Immature natural killer cell (primary cell): ENCODE data around the gene FOXN1. TPM values are rescaled to one million over a fixed set of nuclear protein-coding genes. Genes with fewer than 3 reads are reported as not detected.
"Not testable (repeated sequence)": the region's sequence is repeated elsewhere in the genome, so short reads cannot be mapped to it uniquely, and the experiment has no call there.

Experiments used
- DNase-seq, 3 donors: peaks; one replicate each; pipeline ENCODE4 v3.0.0; 2022; ENCODE audit warnings: mixed read lengths in 1 of 3
- H3K27ac Mint-ChIP-seq, 6 donors: one replicate each; pipeline ENCODE4 v1.8.0; 2020; ENCODE audit warnings: mixed read lengths in 6 of 6, mild to moderate bottlenecking in 5 of 6, inconsistent platforms in 4 of 6, moderate library complexity in 3 of 6
- H3K27me3 Mint-ChIP-seq, 3 donors: one replicate each; pipeline ENCODE4 v1.8.0; 2020 to 2021; ENCODE audit warnings: low read depth in 3 of 3, mild to moderate bottlenecking in 3 of 3, mixed read lengths in 3 of 3, moderate library complexity in 3 of 3, inconsistent platforms in 1 of 3
- H3K36me3 Mint-ChIP-seq, 3 donors: one replicate each; pipeline ENCODE4 v1.8.0; 2020; ENCODE audit warnings: mixed read lengths in 3 of 3, inconsistent platforms in 2 of 3, mild to moderate bottlenecking in 2 of 3
- H3K4me1 Mint-ChIP-seq, 2 donors: one replicate each; pipeline ENCODE4 v1.8.0; 2020; ENCODE audit warnings: inconsistent platforms in 2 of 2, mild to moderate bottlenecking in 2 of 2, mixed read lengths in 2 of 2, moderate library complexity in 1 of 2
- H3K4me3 Mint-ChIP-seq, 5 donors: one replicate each; pipeline ENCODE4 v1.8.0; 2020; ENCODE audit warnings: mild to moderate bottlenecking in 5 of 5, mixed read lengths in 5 of 5, inconsistent platforms in 3 of 5, moderate library complexity in 3 of 5
- H3K9me3 Mint-ChIP-seq, 6 donors: one replicate each; pipeline ENCODE4 v1.8.0; 2020; ENCODE audit warnings: mild to moderate bottlenecking in 6 of 6, mixed read lengths in 6 of 6, inconsistent platforms in 4 of 6, moderate library complexity in 3 of 6
- polyA plus RNA-seq, 3 donors: library from polyadenylated mRNA; unstranded; fragments of 300-500 nt; fragmentation: Illumina TruSeq; gene quantifications; one replicate each; pipeline ENCODE4 v1.2.3, GENCODE V29; 2021

Gene FOXN1
- polyA plus RNA-seq, 3 donors from 2014 or later = not detected

DNA sequence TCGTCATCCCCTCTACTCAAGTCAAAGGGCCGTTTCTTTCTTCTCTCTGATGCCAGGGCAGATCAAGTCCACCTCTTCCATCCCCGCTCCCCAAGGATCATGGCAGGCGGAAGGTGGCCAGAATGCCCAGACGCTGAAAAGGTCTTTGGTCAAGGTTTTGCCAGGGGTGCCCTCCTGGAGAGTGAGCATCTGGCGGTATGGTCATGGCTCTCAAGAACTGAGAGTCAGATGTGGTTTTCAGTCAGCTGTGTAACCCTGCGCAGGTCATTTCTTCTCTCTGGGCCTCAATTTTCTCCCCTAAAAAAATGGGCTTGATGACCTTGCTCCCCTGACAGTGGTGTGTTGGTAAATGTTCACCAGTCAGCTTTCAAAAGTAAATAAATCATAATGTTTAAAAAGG lies 12.4 kb downstream of the FOXN1 start:
- no peak overlapping the region for H3K27ac Mint-ChIP-seq

DNA sequence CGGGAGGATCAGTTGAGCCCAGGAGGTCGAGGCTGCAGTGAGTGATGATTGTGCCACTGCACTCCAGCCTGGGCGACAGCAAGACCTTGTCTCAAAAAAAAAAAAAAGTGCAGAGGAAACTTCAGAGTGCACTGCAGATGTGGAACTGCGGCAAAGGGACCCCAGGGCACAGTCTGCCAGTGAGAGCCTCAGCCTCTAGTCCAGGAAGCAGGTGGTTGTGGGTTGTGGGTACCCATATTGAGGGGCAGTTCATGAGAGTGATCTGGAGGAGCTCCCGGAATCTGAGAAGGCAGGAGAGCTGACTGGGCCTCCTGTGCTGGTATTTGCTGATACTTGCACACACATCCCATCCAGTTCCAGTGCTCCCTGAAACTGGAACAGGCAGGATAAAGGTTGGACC lies 13.1 kb downstream of the FOXN1 start:
- Mint-ChIP-seq H3K27me3 (no peaks in the 10 kb centered on the region), H3K9me3 (no peaks in the 10 kb centered on the region), H3K27ac (no peak overlapping the region), H3K36me3 (no peaks in the 10 kb centered on the region), H3K4me3 (no peak overlapping the region), H3K4me1 (no peaks in the 10 kb centered on the region)
- no peak for DNase-seq

More for the DNA sequence above, 12.4 kb downstream of the FOXN1 start:
- Mint-ChIP-seq H3K36me3 (no peaks in the 10 kb centered on the region), H3K4me1 (no peaks in the 10 kb centered on the region), H3K4me3 (no peak overlapping the region), H3K27me3 (peaks cover 0 to 3% (median 3%) of the 10 kb centered on the region in 3 donors), H3K9me3 (no peaks in the 10 kb centered on the region)
- DNase-seq = no peak

DNA sequence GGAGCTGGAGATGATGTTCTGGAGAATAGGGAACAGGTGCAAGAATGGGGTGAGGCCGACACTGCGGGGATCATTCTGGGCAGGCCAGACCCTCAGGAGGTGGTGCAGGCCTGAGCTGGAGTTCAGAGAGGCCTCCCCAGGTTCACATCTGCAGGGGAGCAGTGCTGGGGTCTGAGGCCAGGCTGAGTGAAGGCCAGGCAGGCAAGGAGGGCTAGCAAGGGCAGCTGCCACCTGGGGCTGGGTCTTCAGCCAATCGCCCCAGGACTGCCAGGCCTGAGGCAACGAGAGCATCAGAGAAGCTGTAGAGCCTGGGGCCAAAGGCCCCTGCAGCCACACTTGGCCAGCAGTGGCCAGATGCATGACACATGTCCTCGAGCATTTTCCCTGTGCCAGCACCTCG lies 14.5 kb downstream of the FOXN1 start:
- no peak overlapping the region for H3K27ac Mint-ChIP-seq
- H3K4me1 Mint-ChIP-seq = no peaks in the 10 kb centered on the region
- H3K27me3 Mint-ChIP-seq = peaks cover 0 to 2% (median 0%) of the 10 kb centered on the region in 3 donors
- H3K36me3 Mint-ChIP-seq = no peaks in the 10 kb centered on the region
- no peak overlapping the region for H3K4me3 Mint-ChIP-seq
- no peaks in the 10 kb centered on the region for H3K9me3 Mint-ChIP-seq
- no peak for DNase-seq

DNA sequence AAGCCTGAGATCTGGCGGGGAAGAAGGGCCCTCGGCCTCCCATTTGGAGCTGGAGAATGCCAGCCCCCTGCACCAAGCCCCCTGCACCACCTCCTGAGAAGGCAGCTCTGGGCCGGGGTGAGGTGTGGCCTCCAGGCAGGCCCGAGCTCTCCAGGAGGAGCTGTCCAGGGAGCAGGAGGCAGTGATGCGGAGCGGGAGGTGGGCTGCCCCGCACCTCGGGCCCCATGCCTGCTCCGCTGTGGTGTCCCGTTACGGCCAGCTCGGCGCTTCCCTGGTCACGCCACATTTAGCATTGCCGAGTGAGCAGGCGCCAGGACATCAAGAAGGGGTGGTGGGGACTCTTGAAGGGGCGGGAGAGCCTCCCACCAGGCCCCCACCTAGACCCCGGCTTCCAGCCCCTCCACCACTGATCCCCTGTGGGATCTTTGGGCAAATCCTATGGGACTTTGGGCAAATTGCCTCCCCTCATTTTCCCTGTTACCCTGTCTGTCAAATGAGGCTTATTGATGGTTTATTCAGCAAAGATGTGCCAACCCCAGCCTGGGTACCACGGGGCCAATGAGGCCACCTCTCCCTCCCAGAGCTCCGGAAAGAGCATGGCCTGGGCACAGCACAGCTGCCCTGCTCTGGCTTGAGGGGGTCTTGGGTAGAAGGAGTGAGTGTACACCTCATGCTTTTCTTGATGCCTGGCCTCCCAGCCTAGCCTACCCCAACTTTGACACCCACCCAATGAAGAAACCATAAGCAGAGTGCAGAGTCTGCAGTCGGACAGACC lies 15.3 kb downstream of the FOXN1 start:
- H3K27ac Mint-ChIP-seq = no peak overlapping the region
- no peak overlapping the region for H3K4me3 Mint-ChIP-seq
- H3K27me3 Mint-ChIP-seq = peaks cover 0 to 2% (median 1%) of the 10 kb centered on the region in 3 donors
- no peaks in the 10 kb centered on the region for H3K9me3 Mint-ChIP-seq
- no peak for DNase-seq
- no peaks in the 10 kb centered on the region for H3K36me3 Mint-ChIP-seq
- no peaks in the 10 kb centered on the region for H3K4me1 Mint-ChIP-seq

DNA sequence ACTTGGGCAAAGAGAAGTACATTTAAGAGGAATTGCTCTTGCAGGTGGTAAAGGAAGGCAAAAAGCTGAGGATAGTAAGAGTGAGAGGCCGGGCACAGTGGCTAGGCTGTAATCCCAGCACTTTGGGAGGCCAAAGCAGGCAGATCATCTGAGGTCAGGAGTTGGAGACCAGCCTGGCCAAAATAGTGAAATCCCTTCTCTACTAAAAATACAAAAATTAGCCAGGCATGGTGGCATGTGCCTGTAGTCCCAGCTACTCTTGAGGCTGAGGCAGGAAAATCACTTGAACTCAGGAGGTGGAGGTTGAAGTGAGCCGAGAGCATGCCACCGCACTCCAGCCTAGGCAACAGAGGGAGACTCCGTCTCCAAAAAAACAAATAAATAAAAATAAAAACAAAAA lies 16.1 kb downstream of the FOXN1 start:
- H3K9me3 Mint-ChIP-seq, H3K27ac Mint-ChIP-seq, H3K4me3 Mint-ChIP-seq, H3K4me1 Mint-ChIP-seq, H3K36me3 Mint-ChIP-seq, DNase-seq, H3K27me3 Mint-ChIP-seq: not testable (repeated sequence)

DNA sequence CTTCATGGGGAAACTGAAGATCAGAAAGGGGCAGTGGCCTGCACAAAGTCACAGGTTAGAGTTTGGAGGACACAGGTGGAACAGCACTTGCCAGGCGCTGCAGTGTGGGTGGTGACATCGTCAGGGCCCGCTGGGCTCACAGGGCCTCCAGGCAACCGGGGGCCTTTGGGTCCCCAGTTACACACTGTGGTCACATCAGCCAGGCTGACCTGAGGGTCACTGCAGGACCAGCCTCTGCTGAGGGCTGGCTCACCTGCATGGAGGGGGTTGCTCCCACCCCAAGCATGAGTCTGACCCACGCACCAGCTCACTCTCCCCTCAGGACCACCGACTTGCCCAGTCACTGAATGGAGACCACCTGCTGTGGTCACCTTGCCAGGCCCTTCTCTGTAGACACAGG lies 17.0 kb downstream of the FOXN1 start:
- no peaks in the 10 kb centered on the region for H3K4me1 Mint-ChIP-seq
- no peak overlapping the region for H3K27ac Mint-ChIP-seq
- no peak for DNase-seq
- H3K4me3 Mint-ChIP-seq = no peak overlapping the region
- H3K9me3 Mint-ChIP-seq = peaks cover 0 to 1% (median 0%) of the 10 kb centered on the region in 6 donors
- H3K27me3 Mint-ChIP-seq = peaks cover 0 to 2% (median 1%) of the 10 kb centered on the region in 3 donors
- no peaks in the 10 kb centered on the region for H3K36me3 Mint-ChIP-seq

DNA sequence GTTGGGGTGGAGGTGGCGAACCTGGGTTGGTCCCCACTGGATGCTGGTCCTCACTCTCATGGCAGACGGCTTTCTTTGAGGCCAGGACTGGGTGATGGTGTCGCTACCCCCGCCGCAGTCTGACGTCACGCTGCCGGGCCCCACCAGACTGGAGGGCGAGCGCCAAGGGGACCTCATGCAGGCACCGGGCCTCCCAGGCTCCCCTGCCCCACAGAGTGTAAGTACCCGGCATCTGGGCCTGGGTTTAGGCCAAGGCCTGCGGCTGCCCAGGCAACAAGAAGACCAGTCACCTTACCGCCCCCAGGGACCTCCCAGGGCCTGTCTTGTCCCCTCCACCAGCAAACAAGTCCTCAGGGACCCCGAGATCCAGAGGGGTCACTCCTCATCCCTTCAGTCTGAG lies 17.7 kb downstream of the FOXN1 start:
- Mint-ChIP-seq H3K36me3 (no peaks in the 10 kb centered on the region), H3K4me1 (no peaks in the 10 kb centered on the region), H3K27ac (no peak overlapping the region), H3K27me3 (peaks cover 0 to 2% (median 1%) of the 10 kb centered on the region in 3 donors), H3K4me3 (no peak overlapping the region), H3K9me3 (peaks cover 0 to 1% (median 0%) of the 10 kb centered on the region in 6 donors)
- DNase-seq = no peak

DNA sequence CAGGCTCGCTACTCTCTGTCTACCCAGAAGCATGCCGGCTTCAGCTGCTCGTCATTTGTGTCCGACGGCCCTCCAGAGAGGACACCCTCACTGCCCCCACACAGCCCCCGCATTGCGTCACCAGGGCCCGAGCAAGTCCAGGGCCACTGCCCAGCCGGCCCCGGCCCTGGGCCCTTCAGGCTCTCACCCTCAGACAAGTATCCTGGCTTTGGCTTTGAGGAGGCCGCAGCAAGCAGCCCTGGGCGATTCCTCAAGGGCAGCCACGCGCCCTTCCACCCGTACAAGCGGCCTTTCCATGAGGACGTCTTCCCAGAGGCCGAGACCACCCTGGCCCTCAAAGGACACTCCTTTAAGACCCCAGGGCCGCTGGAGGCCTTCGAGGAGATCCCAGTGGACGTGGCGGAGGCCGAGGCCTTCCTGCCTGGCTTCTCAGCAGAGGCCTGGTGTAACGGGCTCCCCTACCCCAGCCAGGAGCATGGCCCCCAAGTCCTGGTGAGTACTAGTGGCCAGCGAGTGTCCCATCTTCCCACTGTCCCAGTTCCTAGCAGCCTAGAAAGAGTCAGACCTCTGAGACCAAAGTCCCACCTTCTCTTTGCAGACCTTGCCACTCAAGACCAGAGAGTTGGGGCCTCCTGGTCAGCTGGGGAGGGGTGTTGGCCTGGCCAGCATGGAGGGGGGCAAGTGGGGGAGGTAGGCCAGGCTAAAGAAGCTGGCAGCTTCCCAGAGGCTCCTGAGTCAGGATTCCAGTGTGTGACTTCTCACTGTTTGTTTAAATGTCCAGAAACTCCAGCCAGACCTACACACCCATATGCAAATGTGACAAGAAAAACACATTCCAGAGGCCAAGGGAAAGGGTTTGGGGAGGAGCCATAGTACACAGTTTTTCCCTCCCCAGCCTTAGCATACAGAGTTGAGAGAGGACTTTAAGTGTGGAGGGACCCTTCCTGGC lies 18.6 kb downstream of the FOXN1 start:
- no peak overlapping the region for H3K27ac Mint-ChIP-seq
- DNase-seq = no peak

DNA sequence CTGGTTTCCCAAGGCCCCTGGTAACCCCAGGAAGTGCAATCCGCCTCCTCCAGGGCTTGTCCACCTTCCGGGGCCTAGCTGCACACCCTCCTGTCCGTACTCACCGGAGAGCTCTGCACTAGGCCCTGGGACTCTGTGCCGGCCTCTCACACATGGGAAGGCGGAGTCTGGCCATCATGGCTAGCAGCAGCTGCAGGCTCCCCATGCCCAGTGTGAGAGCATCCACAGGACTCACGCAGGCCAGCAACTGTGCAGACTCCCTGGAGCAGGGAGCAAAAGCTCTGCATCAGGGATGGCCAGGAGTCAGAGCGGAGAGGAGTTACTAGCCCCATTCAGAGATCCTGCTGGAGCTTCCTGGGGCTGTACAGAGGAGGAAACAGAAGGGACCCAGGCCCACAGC lies 20.2 kb downstream of the FOXN1 start:
- Mint-ChIP-seq H3K4me1 (no peaks in the 10 kb centered on the region), H3K9me3 (peaks cover 0 to 1% (median 0%) of the 10 kb centered on the region in 6 donors), H3K36me3 (no peaks in the 10 kb centered on the region), H3K4me3 (no peak overlapping the region), H3K27me3 (peaks cover 0 to 2% (median 1%) of the 10 kb centered on the region in 3 donors), H3K27ac (no peak overlapping the region)
- DNase-seq = no peak

More for the DNA sequence above, 18.6 kb downstream of the FOXN1 start:
- Mint-ChIP-seq H3K27me3 (peaks cover 0 to 2% (median 1%) of the 10 kb centered on the region in 3 donors), H3K4me1 (no peaks in the 10 kb centered on the region), H3K36me3 (no peaks in the 10 kb centered on the region), H3K4me3 (no peak overlapping the region), H3K9me3 (peaks cover 0 to 1% (median 0%) of the 10 kb centered on the region in 6 donors)

DNA sequence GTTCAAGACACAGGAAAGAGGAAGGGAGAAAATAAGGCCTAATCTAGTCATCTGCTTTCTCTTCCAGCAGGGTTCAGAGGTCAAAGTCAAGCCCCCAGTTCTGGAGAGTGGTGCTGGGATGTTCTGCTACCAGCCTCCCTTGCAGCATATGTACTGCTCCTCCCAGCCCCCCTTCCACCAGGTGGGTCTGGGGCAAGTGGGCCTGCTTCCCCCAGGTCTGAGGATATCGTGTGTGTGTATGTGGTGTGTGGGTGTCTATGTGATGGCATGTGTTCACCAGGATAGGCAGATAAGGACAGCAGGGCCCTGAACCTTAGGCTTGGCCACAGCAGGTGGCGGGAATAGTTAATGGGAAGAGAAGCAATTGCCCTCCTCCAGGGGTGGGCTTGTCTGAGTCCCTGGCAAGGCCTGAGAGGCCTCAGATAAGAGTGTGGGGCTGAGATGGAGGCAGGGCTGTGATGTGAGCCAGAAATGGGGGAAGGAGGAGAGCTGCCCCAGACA lies 21.1 kb downstream of the FOXN1 start:
- Mint-ChIP-seq H3K4me3 (no peak overlapping the region), H3K9me3 (peaks cover 0 to 1% (median 0%) of the 10 kb centered on the region in 6 donors), H3K36me3 (no peaks in the 10 kb centered on the region), H3K27me3 (peaks cover 0 to 2% (median 1%) of the 10 kb centered on the region in 3 donors), H3K4me1 (no peaks in the 10 kb centered on the region), H3K27ac (no peak overlapping the region)
- no peak for DNase-seq

DNA sequence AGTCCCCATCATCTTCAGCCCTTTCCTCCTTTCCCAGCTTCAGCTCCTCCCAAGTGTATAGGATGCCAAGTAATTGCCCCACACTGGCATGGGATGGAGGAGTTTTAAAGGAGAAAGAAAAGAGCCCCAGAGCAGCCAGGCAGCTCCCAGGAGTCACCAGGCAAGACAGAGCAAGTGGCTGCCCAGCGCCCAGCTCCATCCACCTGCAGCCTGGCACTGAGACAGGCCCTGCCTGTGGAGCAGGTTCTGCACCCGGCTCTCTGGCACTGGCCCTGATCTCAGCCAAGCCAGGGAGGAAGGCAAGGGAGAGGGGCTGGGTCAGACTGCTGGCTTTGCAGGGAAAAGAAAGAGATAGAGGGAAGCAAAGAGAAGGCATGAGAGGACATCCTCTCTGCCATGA lies 21.7 kb downstream of the FOXN1 start:
- Mint-ChIP-seq H3K9me3 (peaks cover 0 to 1% (median 0%) of the 10 kb centered on the region in 6 donors), H3K36me3 (no peaks in the 10 kb centered on the region), H3K4me1 (no peaks in the 10 kb centered on the region), H3K4me3 (no peak overlapping the region), H3K27me3 (peaks cover 0 to 2% (median 1%) of the 10 kb centered on the region in 3 donors), H3K27ac (no peak overlapping the region)
- no peak for DNase-seq

DNA sequence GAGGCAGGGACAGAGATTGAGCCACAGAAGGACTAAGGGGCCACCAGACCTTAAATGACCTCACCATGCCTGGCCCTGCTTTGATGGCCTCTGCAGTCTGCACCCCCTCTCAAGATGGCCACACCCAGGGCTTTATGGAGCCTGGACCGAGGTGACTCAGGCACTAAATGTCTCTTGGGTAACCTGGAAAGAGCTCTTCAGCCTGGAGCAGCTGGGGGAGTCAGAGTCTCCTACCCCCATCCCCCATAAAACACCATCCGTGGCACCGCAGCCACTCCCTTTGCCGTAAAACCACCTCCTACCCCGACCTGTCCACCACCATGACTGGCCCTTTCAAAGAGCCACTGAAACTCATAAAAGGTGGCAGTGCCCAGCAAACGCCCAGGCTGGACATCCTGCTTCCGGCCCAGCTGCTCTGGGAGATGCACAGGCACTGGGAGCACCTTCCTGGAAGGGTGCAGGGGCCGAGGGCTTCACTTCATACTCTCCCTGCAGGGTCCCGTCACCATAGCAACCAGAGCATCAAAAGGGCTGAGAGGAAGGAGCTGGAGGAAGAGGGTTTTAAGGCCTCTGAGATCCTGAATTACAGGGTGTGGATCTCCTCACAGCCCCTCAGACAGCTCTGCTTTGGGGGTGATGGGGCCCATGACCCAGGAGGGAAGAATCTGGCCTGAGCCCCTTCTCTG lies 22.3 kb downstream of the FOXN1 start:
- H3K4me1 Mint-ChIP-seq = no peaks in the 10 kb centered on the region
- no peak for DNase-seq
- peaks cover 0 to 1% (median 0%) of the 10 kb centered on the region in 6 donors for H3K9me3 Mint-ChIP-seq
- H3K27ac Mint-ChIP-seq = no peak overlapping the region
- H3K27me3 Mint-ChIP-seq = peaks cover 0 to 2% (median 1%) of the 10 kb centered on the region in 3 donors
- H3K36me3 Mint-ChIP-seq = no peaks in the 10 kb centered on the region
- H3K4me3 Mint-ChIP-seq = no peak overlapping the region

DNA sequence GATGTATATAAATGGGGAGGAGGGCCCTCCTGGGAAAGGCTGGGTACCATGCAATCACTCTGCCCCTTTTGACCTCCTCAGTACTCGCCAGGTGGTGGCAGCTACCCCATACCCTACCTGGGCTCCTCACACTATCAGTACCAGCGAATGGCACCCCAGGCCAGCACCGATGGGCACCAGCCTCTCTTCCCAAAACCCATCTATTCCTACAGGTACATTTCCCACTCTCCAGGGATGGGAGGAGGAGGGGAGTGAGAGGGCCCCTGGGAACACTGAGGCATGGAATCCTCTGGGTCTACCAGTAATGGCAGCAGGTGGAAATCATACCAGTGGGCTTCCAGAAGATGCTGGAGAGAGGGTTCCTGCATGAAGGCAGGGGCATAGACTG lies 22.9 kb downstream of the FOXN1 start:
- no peak overlapping the region for H3K27ac Mint-ChIP-seq
- no peaks in the 10 kb centered on the region for H3K4me1 Mint-ChIP-seq
- no peak overlapping the region for H3K4me3 Mint-ChIP-seq
- H3K9me3 Mint-ChIP-seq = peaks cover 0 to 1% (median 0%) of the 10 kb centered on the region in 6 donors
- H3K36me3 Mint-ChIP-seq = no peaks in the 10 kb centered on the region
- H3K27me3 Mint-ChIP-seq = peaks cover 0 to 2% (median 1%) of the 10 kb centered on the region in 3 donors
- DNase-seq = no peak
